BLaER1 (cell line): Measurements from ENCODE around the gene TYROBP.
A peak's percentile ranks its signal among the peaks of the same experiment; 100 is the strongest.
"Not testable (repeated sequence)": the region's sequence is repeated elsewhere in the genome, so short reads cannot be mapped to it uniquely, and the experiment has no call there.

Experiments used
- H3K27ac ChIP-seq: shearing (Covaris generic); formaldehyde crosslinking; 2 replicates; pipeline ENCODE4 v1.8.1; 2022
- H3K27me3 ChIP-seq: shearing (Covaris generic); formaldehyde crosslinking; 2 replicates; pipeline ENCODE4 v1.8.1; 2022
- H3K36me3 ChIP-seq: shearing (Covaris generic); formaldehyde crosslinking; 2 replicates; pipeline ENCODE4 v1.8.1; 2022
- H3K4me1 ChIP-seq: shearing (Covaris generic); formaldehyde crosslinking; 2 replicates; pipeline ENCODE4 v1.8.1; 2022
- H3K4me2 ChIP-seq: shearing (Covaris generic); formaldehyde crosslinking; 2 replicates; pipeline ENCODE4 v1.8.1; 2022
- H3K4me3 ChIP-seq: shearing (Covaris generic); formaldehyde crosslinking; 2 replicates; pipeline ENCODE4 v1.8.1; 2022
- H3K9ac ChIP-seq: shearing (Covaris generic); formaldehyde crosslinking; 2 replicates; pipeline ENCODE4 v1.8.1; 2022
- H3K9me3 ChIP-seq: shearing (Covaris generic); formaldehyde crosslinking; 2 replicates; pipeline ENCODE4 v1.8.1; 2022
- H4K20me1 ChIP-seq: shearing (Covaris generic); formaldehyde crosslinking; 2 replicates; pipeline ENCODE4 v1.8.1; 2022
- Cebpa-rat ChIP-seq: shearing (Covaris generic); IDR thresholded peaks from 2 replicates; pipeline ENCODE4 v1.8.1; 2022

TYROBP gene

GRCh38 chr19:35911790-35912189, 3.7 kb upstream of the TYROBP start:
- Histone ChIP-seq H3K27me3 (no peaks in the 10 kb centered on the region), H4K20me1 (no peaks in the 10 kb centered on the region), H3K4me3 (no peak overlapping the region), H3K9ac (no peak overlapping the region), H3K27ac (0 out of 2 replicates have a peak overlapping the region, but pooled peaks have one; percentile 9), H3K36me3 (no peaks in the 10 kb centered on the region), H3K4me2 (peak overlapping the region; percentile 17; the same call in 1 of the 2 replicates), H3K9me3 (no peaks in the 10 kb centered on the region), H3K4me1 (peaks cover 54% of the 10 kb centered on the region)
- TF ChIP-seq Cebpa-rat, result no peak

GRCh38 chr19:35911173-35911572, 3.1 kb upstream of the TYROBP start:
- H3K4me2 ChIP-seq, result 0 out of 2 replicates have a peak overlapping the region, but pooled peaks have one; percentile 17
- no peak overlapping the region for H3K9ac ChIP-seq
- no peaks in the 10 kb centered on the region for H3K27me3 ChIP-seq
- no peaks in the 10 kb centered on the region for H4K20me1 ChIP-seq
- no peak for TF ChIP-seq Cebpa-rat
- H3K4me3 ChIP-seq, result no peak overlapping the region
- no peaks in the 10 kb centered on the region for H3K9me3 ChIP-seq
- no peaks in the 10 kb centered on the region for H3K36me3 ChIP-seq
- H3K27ac ChIP-seq, result no peak overlapping the region
- peaks cover 57% of the 10 kb centered on the region for H3K4me1 ChIP-seq

DNA sequence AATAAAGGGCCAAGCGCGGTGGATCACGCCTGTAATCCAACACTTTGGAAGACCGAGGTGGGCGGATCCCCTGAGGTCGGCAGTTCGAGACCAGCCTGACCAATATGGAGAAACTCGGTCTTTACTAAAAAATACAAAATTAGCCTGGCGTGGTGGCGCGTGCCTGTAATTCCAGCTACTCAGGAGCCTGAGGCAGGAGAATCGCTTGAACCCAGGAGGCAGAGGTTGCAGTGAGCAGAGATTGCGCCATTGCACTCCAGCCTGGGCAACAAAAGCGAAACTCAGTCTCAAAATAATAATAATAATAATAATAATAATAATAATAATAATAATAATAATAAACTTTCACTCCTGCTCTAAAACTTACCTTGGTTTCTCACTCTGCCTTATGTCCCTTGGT, 2.3 kb upstream of the TYROBP start:
- H3K9me3 ChIP-seq, H4K20me1 ChIP-seq, H3K36me3 ChIP-seq, H3K27me3 ChIP-seq, H3K4me3 ChIP-seq: not testable (repeated sequence)
- peak overlapping the region; percentile 98 for H3K27ac ChIP-seq
- H3K4me2 ChIP-seq, result peak overlapping the region; percentile 98
- peaks cover 62% of the 10 kb centered on the region for H3K4me1 ChIP-seq
- peak overlapping the region; percentile 85; the same call in 1 of the 2 replicates for H3K9ac ChIP-seq

DNA sequence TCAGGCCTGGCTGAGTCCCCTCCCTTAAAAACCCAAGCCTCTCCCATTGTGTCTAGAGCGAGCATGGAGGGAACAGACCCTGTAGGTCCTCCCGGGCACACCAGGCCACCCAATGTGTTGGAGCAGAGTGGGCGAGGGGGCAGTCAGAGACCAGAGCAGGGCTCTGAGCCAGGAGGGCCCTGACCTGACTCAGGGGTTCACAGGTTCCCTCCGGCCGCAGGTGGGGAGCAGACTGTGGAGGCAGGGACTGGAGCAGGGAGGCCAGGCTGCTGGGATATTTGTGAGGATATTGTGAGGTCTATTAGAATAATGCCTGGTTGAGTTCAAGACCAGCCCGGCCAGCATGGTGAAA, 1.6 kb upstream of the TYROBP start:
- Histone ChIP-seq H3K9ac (peak overlapping the region; percentile 85), H3K27ac (peak overlapping the region; percentile 98), H4K20me1 (no peaks in the 10 kb centered on the region), H3K27me3 (no peaks in the 10 kb centered on the region), H3K4me3 (peak overlapping the region; percentile 50), H3K4me2 (peak overlapping the region; percentile 98), H3K9me3 (no peaks in the 10 kb centered on the region), H3K36me3 (no peaks in the 10 kb centered on the region), H3K4me1 (peaks cover 69% of the 10 kb centered on the region)
- no peak for TF ChIP-seq Cebpa-rat

DNA sequence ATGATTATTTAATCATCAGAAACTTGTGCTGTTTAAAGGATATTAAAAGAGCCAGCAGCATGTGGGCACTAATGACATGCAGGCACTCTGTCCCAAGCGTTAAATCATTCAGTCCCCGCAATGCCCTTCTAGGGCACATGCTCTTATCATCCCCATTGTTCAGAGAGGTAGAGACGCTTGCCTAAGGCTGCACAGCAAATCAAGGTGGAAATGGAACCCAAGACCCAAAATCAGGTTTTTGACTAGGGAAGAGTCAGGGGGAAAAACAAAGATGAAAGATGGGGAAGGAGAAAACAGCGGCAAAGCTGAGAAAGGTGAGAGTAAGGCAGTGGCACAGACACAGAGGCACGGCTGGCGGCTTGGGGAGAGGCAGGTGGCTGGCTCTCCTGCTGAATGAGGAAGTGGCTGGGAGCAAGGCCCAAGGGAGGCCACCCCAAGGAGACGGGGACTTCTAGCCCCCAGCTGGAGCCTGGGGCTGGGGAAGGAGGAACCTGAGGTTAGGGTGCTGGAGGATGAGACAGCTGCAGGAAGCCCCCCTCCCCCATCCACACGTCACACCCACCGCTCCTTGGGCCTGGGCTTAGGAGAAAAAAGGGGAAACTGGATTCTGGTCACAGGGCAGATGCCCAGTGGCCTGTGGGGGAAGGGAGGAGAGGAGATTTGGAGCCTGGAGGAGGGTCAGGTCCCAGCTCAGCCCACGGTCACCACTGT, 1.0 kb upstream of the TYROBP start:
- Histone ChIP-seq H3K9ac (peak overlapping the region; percentile 85), H3K4me2 (peak overlapping the region; percentile 98)

DNA sequence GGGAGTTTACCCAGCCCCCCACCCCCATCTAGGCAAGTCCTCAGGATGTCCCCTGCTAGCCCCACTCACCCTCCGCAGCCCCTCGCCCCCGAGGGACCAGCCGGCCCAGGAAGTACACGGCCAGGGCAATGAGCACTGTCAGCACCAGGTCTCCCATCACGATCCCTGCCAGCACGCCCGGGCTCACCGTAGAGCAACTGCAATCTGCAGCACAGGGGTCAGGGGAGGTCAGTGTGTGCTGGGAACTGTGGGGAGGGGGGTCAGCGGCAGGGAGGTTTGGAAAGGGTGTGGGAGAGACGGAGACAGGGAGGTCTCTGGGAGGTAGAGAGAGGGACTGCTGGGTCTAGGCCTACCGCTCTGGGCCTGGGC, 734 bp downstream of the TYROBP start:
- H3K4me1 ChIP-seq, result peaks cover 92% of the 10 kb centered on the region
- no peaks in the 10 kb centered on the region for H3K9me3 ChIP-seq
- H4K20me1 ChIP-seq, result no peaks in the 10 kb centered on the region
- H3K4me3 ChIP-seq, result no peak overlapping the region
- H3K9ac ChIP-seq, result no peak overlapping the region
- H3K27ac ChIP-seq, result peak overlapping the region; percentile 98
- no peak for TF ChIP-seq Cebpa-rat
- no peaks in the 10 kb centered on the region for H3K27me3 ChIP-seq
- no peaks in the 10 kb centered on the region for H3K36me3 ChIP-seq
- H3K4me2 ChIP-seq, result peak overlapping the region; percentile 98

More for the DNA sequence above, 1.0 kb upstream of the TYROBP start:
- H3K27ac ChIP-seq, result peak overlapping the region; percentile 98
- no peaks in the 10 kb centered on the region for H4K20me1 ChIP-seq
- H3K36me3 ChIP-seq, result no peaks in the 10 kb centered on the region
- no peaks in the 10 kb centered on the region for H3K9me3 ChIP-seq
- no peak for TF ChIP-seq Cebpa-rat
- peak overlapping the region; percentile 50 for H3K4me3 ChIP-seq
- no peaks in the 10 kb centered on the region for H3K27me3 ChIP-seq
- H3K4me1 ChIP-seq, result peaks cover 74% of the 10 kb centered on the region

- H3K27me3 ChIP-seq, result no peaks in the 10 kb centered on the region
- TF ChIP-seq Cebpa-rat, result no peak
- no peaks in the 10 kb centered on the region for H4K20me1 ChIP-seq
- H3K9me3 ChIP-seq, result no peaks in the 10 kb centered on the region
- no peak overlapping the region for H3K9ac ChIP-seq
- no peak overlapping the region for H3K4me3 ChIP-seq
- H3K36me3 ChIP-seq, result no peaks in the 10 kb centered on the region
- peak overlapping the region; percentile 96; the same call in 1 of the 2 replicates for H3K4me2 ChIP-seq
- H3K27ac ChIP-seq, result peak overlapping the region; percentile 8; the same call in 1 of the 2 replicates
- H3K4me1 ChIP-seq, result peaks cover 92% of the 10 kb centered on the region
Measured at GRCh38 chr19:35905178-35905727, 2.8 kb downstream of the TYROBP start.

DNA sequence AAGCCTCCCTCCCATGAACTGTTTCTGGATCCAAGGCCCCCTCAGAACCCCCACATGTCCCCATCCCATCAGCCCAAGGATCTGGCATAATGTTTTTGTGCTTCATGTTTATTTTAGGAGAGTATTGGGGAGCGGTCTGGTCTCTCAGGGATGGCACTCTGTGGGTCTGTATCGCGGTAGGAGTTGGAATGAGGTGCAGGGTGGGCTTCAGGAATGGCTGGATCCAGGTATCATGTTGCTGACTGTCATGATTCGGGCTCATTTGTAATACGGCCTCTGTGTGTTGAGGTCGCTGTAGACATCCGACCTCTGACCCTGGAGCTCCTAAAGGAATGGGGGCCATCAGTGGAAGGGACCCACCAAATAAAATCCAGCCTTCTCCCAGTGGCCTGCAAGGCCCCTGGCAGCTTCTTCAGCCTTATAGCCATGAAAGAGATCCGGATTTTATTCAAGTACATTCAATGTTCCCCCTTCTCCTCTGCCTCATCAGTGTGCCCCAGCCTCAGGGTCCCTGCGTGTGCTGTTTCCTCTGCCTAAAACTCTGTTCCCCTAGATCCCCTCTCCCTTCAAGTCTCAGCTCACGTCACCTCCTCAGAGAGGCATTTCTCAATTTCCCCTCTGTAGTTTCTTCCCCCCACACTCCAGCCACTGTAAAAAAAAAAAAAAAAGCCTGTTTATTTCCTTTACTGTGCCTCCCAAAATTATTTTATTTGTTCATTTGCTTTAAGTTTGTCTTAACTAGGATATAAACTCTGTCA, 3.6 kb downstream of the TYROBP start:
- no peak for TF ChIP-seq Cebpa-rat
- peaks cover 85% of the 10 kb centered on the region for H3K4me1 ChIP-seq
- no peaks in the 10 kb centered on the region for H3K9me3 ChIP-seq
- H3K36me3 ChIP-seq, result no peaks in the 10 kb centered on the region
- peak overlapping the region; percentile 8 for H3K27ac ChIP-seq
- H3K27me3 ChIP-seq, result no peaks in the 10 kb centered on the region
- H3K4me3 ChIP-seq, result no peak overlapping the region
- no peak overlapping the region for H3K9ac ChIP-seq
- H4K20me1 ChIP-seq, result no peaks in the 10 kb centered on the region
- peak overlapping the region; percentile 96 for H3K4me2 ChIP-seq

GRCh38 chr19:35903550-35904179, 4.4 kb downstream of the TYROBP start:
- H3K9me3 ChIP-seq, result no peaks in the 10 kb centered on the region
- peak overlapping the region; percentile 87 for H3K27ac ChIP-seq
- H3K4me1 ChIP-seq, result peaks cover 77% of the 10 kb centered on the region
- H3K36me3 ChIP-seq, result no peaks in the 10 kb centered on the region
- peak overlapping the region; percentile 57 for H3K4me3 ChIP-seq
- no peaks in the 10 kb centered on the region for H3K27me3 ChIP-seq
- H3K9ac ChIP-seq, result peak overlapping the region; percentile 74
- TF ChIP-seq Cebpa-rat, result no peak
- peak overlapping the region; percentile 96 for H3K4me2 ChIP-seq
- no peaks in the 10 kb centered on the region for H4K20me1 ChIP-seq
